ENCODE measurements around the gene TGM6.

The TGM6 gene

DNA sequence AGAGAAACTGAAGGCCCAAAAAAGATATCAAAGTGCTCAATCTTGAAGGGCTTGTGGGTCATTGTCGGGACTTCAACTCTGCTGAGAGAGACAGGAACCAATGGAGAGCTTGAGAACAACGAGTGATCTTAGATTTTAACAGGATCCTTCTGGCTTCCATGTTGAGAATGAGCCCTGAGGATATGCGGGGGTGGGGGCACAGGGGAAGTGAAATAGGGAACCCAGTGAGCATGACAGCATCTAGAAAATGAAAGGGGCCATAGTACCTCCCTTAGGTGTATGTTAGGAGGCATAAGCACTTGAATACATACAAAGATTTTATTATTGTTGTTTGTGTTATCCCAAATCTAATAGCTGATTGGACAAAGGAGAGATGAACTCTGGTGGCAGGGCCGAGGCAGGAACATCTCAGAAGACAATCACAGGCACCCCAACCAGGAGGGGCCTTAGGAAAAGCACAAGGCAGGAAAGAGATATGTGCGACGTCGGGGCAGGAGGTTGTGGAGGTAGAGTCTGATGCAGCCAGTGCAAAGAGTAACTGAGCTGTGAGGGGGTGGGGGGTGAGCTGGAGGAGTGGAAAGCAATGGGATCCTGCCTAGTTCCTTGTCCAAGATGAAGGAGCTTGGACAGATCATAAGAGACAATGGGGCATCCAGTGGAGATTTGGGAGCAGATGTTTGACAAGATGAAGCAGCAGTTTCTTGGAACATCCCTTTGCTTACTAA lies 10.4 kb downstream of the TGM6 start:
- no peak for TF ChIP-seq TCF12 (IDR thresholded peaks at IDR 0.05; ENCODE audit: low read depth)
- TF ChIP-seq, protein P1, sequence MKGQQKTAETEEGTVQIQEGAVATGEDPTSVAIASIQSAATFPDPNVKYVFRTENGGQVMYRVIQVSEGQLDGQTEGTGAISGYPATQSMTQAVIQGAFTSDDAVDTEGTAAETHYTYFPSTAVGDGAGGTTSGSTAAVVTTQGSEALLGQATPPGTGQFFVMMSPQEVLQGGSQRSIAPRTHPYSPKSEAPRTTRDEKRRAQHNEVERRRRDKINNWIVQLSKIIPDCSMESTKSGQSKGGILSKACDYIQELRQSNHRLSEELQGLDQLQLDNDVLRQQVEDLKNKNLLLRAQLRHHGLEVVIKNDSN (IDR thresholded peaks at IDR 0.05): no peak
- no peak for TF ChIP-seq ZBTB7A (IDR thresholded peaks at IDR 0.05; ENCODE audit: low read depth)
- TF ChIP-seq, protein P2, sequence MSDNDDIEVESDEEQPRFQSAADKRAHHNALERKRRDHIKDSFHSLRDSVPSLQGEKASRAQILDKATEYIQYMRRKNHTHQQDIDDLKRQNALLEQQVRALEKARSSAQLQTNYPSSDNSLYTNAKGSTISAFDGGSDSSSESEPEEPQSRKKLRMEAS (IDR thresholded peaks at IDR 0.05): no peak
- no peak for TF ChIP-seq YY1 (IDR thresholded peaks at IDR 0.05; ENCODE audit: low read depth)
- no peak for TF ChIP-seq EGR1 (IDR thresholded peaks at IDR 0.05)
- no peak for TF ChIP-seq RAD21 (IDR thresholded peaks at IDR 0.05; ENCODE audit: low read depth)
- TF ChIP-seq, protein P3, sequence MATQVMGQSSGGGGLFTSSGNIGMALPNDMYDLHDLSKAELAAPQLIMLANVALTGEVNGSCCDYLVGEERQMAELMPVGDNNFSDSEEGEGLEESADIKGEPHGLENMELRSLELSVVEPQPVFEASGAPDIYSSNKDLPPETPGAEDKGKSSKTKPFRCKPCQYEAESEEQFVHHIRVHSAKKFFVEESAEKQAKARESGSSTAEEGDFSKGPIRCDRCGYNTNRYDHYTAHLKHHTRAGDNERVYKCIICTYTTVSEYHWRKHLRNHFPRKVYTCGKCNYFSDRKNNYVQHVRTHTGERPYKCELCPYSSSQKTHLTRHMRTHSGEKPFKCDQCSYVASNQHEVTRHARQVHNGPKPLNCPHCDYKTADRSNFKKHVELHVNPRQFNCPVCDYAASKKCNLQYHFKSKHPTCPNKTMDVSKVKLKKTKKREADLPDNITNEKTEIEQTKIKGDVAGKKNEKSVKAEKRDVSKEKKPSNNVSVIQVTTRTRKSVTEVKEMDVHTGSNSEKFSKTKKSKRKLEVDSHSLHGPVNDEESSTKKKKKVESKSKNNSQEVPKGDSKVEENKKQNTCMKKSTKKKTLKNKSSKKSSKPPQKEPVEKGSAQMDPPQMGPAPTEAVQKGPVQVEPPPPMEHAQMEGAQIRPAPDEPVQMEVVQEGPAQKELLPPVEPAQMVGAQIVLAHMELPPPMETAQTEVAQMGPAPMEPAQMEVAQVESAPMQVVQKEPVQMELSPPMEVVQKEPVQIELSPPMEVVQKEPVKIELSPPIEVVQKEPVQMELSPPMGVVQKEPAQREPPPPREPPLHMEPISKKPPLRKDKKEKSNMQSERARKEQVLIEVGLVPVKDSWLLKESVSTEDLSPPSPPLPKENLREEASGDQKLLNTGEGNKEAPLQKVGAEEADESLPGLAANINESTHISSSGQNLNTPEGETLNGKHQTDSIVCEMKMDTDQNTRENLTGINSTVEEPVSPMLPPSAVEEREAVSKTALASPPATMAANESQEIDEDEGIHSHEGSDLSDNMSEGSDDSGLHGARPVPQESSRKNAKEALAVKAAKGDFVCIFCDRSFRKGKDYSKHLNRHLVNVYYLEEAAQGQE (IDR thresholded peaks at IDR 0.05; ENCODE audit: low read depth): no peak
- no peak for TF ChIP-seq FOXM1 (IDR thresholded peaks at IDR 0.05; ENCODE audit: borderline replicate concordance, low read depth)

DNA sequence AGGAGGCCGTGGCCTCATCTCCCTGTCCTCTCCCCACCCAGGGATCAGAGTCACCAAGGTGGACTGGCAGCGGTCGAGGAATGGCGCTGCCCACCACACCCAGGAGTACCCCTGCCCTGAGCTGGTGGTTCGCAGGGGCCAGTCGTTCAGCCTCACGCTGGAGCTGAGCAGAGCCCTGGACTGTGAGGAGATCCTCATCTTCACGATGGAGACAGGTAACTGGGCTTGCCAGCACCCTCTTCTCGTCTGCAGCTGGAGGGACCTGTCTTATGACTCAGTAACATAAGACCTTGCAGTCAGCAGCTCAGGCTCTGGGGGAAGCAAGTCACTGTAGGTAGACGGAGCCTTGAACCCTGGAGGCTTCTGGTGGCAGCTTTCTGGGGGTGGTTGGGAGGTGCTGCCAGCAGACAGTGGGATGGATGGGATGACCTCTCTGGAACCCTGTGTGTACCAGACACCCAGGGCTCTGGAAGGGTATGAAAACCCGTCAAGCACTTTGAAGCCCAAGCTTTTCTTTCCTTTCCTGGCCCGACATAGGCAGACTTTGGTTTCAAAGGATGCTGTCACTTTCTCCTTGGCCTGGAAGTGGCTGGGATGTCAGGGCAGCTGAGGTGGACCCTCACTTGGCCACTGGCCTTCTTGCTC lies 13.8 kb downstream of the TGM6 start:
- TF ChIP-seq ZBTB7A (IDR thresholded peaks at IDR 0.05; ENCODE audit: low read depth): no peak
- TF ChIP-seq CEBPB (IDR thresholded peaks at IDR 0.05): no peak
- no peak for TF ChIP-seq TAF1 (IDR thresholded peaks at IDR 0.05; ENCODE audit: low read depth)
- no peak for TF ChIP-seq FOXM1 (IDR thresholded peaks at IDR 0.05; ENCODE audit: borderline replicate concordance, low read depth)
- TF ChIP-seq, protein P2 (IDR thresholded peaks at IDR 0.05): no peak
- no peak for TF ChIP-seq CREB1 (IDR thresholded peaks at IDR 0.05; ENCODE audit: low read depth)
- TF ChIP-seq RAD21 (IDR thresholded peaks at IDR 0.05; ENCODE audit: low read depth): no peak
- no peak for TF ChIP-seq TEAD4 (IDR thresholded peaks at IDR 0.05)

DNA sequence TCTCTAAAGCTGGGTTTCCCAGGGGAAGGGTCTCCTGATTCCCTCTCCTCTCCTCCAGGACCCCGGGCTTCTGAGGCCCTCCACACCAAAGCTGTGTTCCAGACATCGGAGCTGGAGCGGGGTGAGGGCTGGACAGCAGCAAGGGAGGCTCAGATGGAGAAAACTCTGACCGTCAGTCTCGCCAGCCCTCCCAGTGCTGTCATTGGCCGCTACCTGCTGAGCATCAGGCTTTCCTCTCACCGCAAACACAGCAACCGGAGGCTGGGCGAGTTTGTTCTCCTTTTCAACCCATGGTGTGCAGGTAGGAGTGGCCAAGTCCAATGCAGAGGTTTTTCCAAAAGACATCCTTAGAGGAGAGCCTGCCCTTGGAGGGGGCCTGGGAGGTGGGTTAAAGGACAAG lies 14.4 kb downstream of the TGM6 start:
- TF ChIP-seq FOXM1 (IDR thresholded peaks at IDR 0.05; ENCODE audit: borderline replicate concordance, low read depth) (no peak), ZBTB7A (IDR thresholded peaks at IDR 0.05; ENCODE audit: low read depth) (no peak), CREB1 (IDR thresholded peaks at IDR 0.05; ENCODE audit: low read depth) (no peak), EGR1 (IDR thresholded peaks at IDR 0.05) (no peak), TEAD4 (IDR thresholded peaks at IDR 0.05) (no peak), TCF12 (IDR thresholded peaks at IDR 0.05; ENCODE audit: low read depth) (no peak), RAD21 (IDR thresholded peaks at IDR 0.05; ENCODE audit: low read depth) (no peak)
- TF ChIP-seq, protein P2 (IDR thresholded peaks at IDR 0.05): no peak

DNA sequence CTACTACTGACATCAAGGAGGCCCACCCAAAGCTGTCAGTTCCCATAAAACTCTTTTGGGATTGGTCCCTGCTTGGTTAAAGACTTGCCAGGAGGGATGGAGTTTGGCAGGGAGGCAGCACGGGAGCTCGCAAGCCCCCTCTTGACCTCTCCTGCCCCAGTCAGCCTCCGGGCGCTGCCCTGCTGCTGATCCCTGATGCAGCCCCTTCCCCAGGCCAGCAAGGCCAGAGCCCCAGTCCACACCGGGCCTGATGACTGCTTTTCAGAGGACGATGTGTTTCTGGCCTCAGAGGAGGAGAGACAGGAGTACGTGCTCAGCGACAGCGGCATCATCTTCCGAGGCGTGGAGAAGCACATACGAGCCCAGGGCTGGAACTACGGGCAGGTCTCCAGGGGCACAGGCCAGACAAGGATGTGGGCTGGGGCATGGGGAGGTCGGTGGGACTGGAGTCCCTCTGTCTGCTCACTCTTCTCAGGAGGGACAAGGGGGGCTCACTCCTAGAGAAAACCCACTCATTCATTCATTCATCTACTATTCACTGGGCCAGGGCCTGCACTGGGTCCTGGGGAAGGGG lies 15.6 kb downstream of the TGM6 start:
- TF ChIP-seq FOXM1 (IDR thresholded peaks at IDR 0.05; ENCODE audit: borderline replicate concordance, low read depth) (no peak), CEBPB (IDR thresholded peaks at IDR 0.05) (no peak), ZBTB7A (IDR thresholded peaks at IDR 0.05; ENCODE audit: low read depth) (no peak), TCF12 (IDR thresholded peaks at IDR 0.05; ENCODE audit: low read depth) (no peak), RAD21 (IDR thresholded peaks at IDR 0.05; ENCODE audit: low read depth) (no peak), EP300 (IDR thresholded peaks at IDR 0.05; ENCODE audit: borderline replicate concordance) (no peak), YY1 (IDR thresholded peaks at IDR 0.05; ENCODE audit: low read depth) (no peak), TAF1 (IDR thresholded peaks at IDR 0.05; ENCODE audit: low read depth) (no peak)
- TF ChIP-seq, protein P1 (IDR thresholded peaks at IDR 0.05): no peak
- TF ChIP-seq, protein P2 (IDR thresholded peaks at IDR 0.05): no peak

DNA sequence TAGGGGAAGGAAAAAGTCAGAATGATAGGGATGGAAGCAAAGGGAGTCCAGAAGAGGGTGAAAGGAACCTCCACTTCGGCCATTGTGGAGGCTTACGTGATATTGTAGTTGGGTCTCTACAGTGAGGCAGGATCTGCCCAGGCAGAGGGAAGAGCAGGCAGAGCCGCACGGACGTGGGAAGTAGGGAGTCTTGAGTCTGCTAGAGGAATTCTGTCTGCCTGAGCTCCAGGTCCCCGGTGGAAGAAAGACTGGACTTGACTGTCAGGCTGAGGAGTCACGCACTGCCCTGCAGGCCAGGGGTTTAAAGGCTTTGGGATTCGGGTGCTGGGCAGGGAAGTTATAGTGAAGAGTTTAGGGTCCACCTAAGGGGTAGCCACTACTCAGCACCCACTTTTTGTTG lies 16.4 kb downstream of the TGM6 start:
- TF ChIP-seq EGR1 (IDR thresholded peaks at IDR 0.05): no peak
- TF ChIP-seq FOXM1 (IDR thresholded peaks at IDR 0.05; ENCODE audit: borderline replicate concordance, low read depth): no peak
- TF ChIP-seq, protein P3 (IDR thresholded peaks at IDR 0.05; ENCODE audit: low read depth): no peak
- TF ChIP-seq TAF1 (IDR thresholded peaks at IDR 0.05; ENCODE audit: low read depth): no peak
